ENCODE measurements around the gene GAPDH.
"Not testable (repeated sequence)": the region's sequence is repeated elsewhere in the genome, so short reads cannot be mapped to it uniquely, and the experiment has no call there.

GAPDH gene

DNA sequence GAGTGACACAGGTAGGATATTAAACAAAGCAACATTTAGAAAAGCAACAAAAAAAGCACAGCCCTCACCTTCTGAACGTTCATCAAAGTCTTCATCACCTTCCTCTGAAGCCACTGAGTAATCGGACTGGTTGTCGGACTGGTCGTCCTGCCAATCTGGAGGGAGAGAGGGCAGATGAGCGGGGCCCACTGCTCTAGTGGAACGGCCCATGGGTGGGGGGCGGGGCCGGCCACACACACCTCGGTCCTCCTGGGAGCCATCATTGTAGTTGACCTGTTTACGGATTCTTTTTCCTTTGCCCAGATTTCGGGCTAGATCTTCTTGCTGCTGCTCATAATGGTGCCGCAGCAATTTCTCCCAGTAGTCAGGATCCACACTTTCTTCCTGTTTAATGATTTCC, 48.6 kb downstream of the GAPDH start:
- no peak for DNase-seq
- in situ Hi-C loops (cut with HindIII; ENCODE audit: low pct_ligation_motif_present, low pct_unique_long_range_greater_than_20kb, low sequenced_read_pairs) = no loop called here

DNA sequence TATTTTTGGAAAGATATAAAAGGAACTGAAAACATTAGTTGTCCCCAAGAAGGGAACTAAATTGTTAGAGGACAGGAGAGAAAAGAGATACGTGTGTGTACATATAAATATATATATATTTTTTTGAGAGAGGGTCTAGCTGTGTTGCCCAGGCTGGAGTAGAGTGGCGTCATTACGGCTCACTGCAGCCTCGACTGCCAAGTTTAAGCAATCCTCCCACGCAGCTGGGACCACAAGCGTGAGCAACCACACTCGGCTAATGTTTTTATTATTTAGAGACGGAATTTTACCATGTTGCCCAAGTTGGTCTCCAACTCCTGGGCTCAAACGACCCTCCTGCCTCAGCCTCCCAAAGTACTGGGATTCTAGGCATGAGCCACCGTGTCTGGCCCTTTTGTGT, 50.0 kb downstream of the GAPDH start:
- no peak for DNase-seq
- in situ Hi-C loops (cut with HindIII; ENCODE audit: low pct_ligation_motif_present, low pct_unique_long_range_greater_than_20kb, low sequenced_read_pairs) = no loop called here

DNA sequence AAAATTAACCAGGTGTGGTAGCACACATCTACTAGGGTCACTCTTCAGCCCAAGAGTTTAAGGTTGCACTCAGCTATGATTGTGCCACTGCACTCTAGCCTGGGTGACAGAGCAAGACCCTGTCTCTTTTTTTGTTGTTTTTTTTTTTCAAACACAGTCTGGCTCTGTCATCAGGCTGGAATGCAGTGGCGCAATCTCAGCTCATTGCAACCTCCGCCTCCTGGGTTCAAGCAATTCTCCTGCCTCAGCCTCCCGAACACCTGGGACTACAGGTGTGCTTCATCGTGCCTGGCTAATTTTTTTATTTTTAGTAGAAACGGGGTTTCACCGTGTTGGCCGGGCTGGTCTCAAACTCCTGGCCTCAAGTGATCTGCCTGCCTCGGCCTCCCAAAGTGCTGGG, 52.3 kb downstream of the GAPDH start:
- in situ Hi-C loops (cut with HindIII; ENCODE audit: low pct_ligation_motif_present, low pct_unique_long_range_greater_than_20kb, low sequenced_read_pairs); DNase-seq: not testable (repeated sequence)

Data from ACHN (cell line).